ENCODE results near the gene BACH2.

BACH2 gene

DNA sequence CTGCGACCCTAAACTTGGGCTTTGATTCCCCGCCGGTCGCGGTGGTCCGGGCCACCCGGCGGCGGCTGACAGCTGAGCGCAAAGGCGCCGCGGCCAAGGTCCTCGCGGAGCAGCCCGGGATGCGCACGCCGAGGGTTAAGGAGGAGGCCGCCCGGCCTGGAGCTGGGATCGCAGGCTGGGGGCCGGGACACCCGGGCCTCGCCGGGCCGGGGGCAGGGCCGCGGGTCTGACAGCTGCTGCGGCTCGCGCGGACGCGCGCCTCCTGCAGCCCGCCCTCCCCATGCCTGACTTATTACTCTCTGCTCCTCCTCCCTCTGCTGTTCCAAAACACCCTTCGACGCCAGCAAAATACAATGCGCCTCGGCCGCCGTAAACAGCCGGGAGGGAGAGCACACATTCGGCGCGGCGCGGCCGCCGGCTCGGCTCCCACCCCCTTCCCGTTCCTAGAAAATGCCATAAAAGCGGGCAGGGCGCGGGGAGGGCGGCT is 746 bp downstream of the BACH2 start:
- Histone ChIP-seq H3K4me1 (ENCODE audit: low read depth, poor library complexity, severe bottlenecking) (peaks cover 30% of the 10 kb centered on the region), H3K4me2 (peak overlapping the region; percentile 73; the same call in 1 of the 2 replicates), H3K4me3 (IDR thresholded peaks at IDR 0.05; ENCODE audit: insufficient read depth, low read depth, low read length) (no peak overlapping the region), H2AFZ (ENCODE audit: low read depth) (peak overlapping the region; percentile 39; the same call in 1 of the 2 replicates), H3K27ac (peak overlapping the region; percentile 54), H3K27me3 (ENCODE audit: insufficient read depth, low read depth) (no peaks in the 10 kb centered on the region), H3K36me3 (ENCODE audit: insufficient read depth) (no peaks in the 10 kb centered on the region), H3K79me2 (ENCODE audit: insufficient read depth, low read depth) (peaks cover 24% of the 10 kb centered on the region; the same call in 1 of the 2 replicates), H3K9ac (peak overlapping the region; percentile 69), H4K20me1 (ENCODE audit: insufficient read depth) (no peaks in the 10 kb centered on the region)
- TF ChIP-seq, protein P1, sequence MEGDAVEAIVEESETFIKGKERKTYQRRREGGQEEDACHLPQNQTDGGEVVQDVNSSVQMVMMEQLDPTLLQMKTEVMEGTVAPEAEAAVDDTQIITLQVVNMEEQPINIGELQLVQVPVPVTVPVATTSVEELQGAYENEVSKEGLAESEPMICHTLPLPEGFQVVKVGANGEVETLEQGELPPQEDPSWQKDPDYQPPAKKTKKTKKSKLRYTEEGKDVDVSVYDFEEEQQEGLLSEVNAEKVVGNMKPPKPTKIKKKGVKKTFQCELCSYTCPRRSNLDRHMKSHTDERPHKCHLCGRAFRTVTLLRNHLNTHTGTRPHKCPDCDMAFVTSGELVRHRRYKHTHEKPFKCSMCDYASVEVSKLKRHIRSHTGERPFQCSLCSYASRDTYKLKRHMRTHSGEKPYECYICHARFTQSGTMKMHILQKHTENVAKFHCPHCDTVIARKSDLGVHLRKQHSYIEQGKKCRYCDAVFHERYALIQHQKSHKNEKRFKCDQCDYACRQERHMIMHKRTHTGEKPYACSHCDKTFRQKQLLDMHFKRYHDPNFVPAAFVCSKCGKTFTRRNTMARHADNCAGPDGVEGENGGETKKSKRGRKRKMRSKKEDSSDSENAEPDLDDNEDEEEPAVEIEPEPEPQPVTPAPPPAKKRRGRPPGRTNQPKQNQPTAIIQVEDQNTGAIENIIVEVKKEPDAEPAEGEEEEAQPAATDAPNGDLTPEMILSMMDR (conservative IDR thresholded peaks at IDR 0.05; ENCODE audit: low read depth, low read length) = no peak

DNA sequence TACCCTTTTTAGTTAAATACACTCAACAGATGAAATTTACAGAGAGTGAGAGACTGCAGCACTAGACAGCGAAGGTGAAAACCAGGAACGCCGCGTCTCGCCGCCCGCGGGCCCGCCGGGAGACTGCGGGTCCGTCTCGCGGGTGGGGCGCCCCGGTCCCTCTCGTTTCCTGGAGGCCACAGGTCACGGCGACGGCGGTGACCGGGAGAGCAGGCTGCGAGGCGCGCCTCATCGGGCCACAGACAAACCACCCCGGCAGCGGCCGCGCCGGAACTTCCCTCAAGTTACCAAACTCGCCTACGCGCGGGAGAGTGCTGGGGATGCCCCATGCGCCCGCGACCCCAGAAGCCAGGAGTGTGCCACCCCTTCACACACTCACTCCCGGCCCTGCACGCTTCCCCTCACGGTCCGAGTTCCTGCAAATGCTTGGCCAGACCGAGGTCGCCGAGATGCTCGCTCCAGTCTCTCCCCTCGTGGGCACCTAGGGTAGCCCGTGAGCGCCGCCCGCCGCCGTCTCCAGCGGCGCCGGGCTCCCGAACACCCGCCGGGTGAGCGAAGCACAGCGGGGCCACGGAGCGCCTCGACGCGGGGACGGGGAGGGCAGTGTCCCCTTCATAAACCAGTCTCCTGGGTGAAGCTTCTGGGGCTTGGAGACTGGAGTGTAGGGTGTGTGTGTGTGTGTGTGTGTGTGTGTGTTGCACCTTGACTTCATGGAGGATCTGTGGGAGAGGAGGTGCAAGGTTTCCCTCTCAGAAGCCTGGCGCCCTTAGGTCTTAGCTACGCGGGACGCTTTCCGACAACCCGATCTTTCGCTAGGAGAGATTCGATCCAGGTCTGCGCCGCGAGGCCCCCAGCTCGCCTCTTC is 1.4 kb downstream of the BACH2 start:
- Histone ChIP-seq H4K20me1 (ENCODE audit: insufficient read depth) (no peaks in the 10 kb centered on the region), H3K9ac (peak overlapping the region; percentile 69), H3K36me3 (ENCODE audit: insufficient read depth) (no peaks in the 10 kb centered on the region), H3K4me3 (IDR thresholded peaks at IDR 0.05; ENCODE audit: insufficient read depth, low read depth, low read length) (no peak overlapping the region), H3K4me1 (ENCODE audit: low read depth, poor library complexity, severe bottlenecking) (peaks cover 30% of the 10 kb centered on the region), H3K27ac (peak overlapping the region; percentile 54), H2AFZ (ENCODE audit: low read depth) (peak overlapping the region; percentile 39), H3K79me2 (ENCODE audit: insufficient read depth, low read depth) (peaks cover 24% of the 10 kb centered on the region; the same call in 1 of the 2 replicates), H3K27me3 (ENCODE audit: insufficient read depth, low read depth) (no peaks in the 10 kb centered on the region), H3K4me2 (peak overlapping the region; percentile 73)
- TF ChIP-seq, protein P1 (conservative IDR thresholded peaks at IDR 0.05; ENCODE audit: low read depth, low read length) = no peak

DNA sequence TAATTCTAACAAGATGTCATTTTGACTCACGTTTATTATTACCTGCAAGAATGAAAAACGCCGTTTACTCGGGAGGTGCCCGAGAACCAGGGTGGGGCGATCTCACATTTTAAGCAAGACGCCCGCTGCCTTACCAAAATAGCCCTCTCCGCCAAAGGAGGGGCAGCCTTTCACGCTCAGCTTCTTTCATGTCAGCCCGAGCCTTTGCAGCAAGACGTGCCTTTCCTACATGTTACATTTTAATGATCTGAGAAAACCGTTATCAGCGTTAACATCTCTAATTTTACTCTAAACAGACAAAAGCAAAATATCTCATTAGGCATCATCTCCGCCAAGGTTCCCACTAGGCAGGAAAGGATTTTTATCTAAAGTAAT is 2.0 kb downstream of the BACH2 start:
- H3K4me2 ChIP-seq = peak overlapping the region; percentile 73
- peak overlapping the region; percentile 69; the same call in 1 of the 2 replicates for H3K9ac ChIP-seq
- peak overlapping the region; percentile 54; the same call in 1 of the 2 replicates for H3K27ac ChIP-seq
- H3K4me1 ChIP-seq (ENCODE audit: low read depth, poor library complexity, severe bottlenecking) = peaks cover 30% of the 10 kb centered on the region
- TF ChIP-seq, protein P1 (conservative IDR thresholded peaks at IDR 0.05; ENCODE audit: low read depth, low read length) = no peak
- H3K27me3 ChIP-seq (ENCODE audit: insufficient read depth, low read depth) = no peaks in the 10 kb centered on the region
- peaks cover 24% of the 10 kb centered on the region; the same call in 1 of the 2 replicates for H3K79me2 ChIP-seq (ENCODE audit: insufficient read depth, low read depth)
- H2AFZ ChIP-seq (ENCODE audit: low read depth) = peak overlapping the region; percentile 39
- no peaks in the 10 kb centered on the region for H4K20me1 ChIP-seq (ENCODE audit: insufficient read depth)
- H3K36me3 ChIP-seq (ENCODE audit: insufficient read depth) = no peaks in the 10 kb centered on the region
- H3K4me3 ChIP-seq (IDR thresholded peaks at IDR 0.05; ENCODE audit: insufficient read depth, low read depth, low read length) = no peak overlapping the region

DNA sequence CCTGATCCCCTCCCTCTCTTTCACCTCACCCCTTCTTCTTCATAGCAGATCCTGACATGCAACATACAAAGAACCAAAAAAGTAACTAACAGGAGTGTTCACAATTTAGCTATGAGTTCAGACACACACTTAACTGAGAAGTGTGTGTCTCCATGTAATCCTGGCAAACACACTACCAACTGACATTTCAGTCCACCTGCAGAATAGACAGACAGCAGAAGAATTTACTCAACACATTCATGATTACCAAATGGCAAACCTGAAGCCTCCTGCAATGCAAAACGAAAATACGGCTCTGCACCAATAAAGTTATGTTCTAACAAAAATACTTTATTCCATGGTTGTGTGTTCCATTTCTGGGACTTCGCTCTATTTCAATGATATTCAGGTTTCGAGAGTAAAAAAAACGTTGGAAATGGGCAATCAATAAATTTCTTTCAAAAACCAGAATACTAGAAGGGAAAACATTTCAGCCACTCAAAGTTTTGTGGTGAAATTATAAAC is 2.6 kb downstream of the BACH2 start:
- H2AFZ ChIP-seq (ENCODE audit: low read depth) = no peak overlapping the region
- H4K20me1 ChIP-seq (ENCODE audit: insufficient read depth) = no peaks in the 10 kb centered on the region
- no peaks in the 10 kb centered on the region for H3K27me3 ChIP-seq (ENCODE audit: insufficient read depth, low read depth)
- H3K79me2 ChIP-seq (ENCODE audit: insufficient read depth, low read depth) = peaks cover 24% of the 10 kb centered on the region; the same call in 1 of the 2 replicates
- H3K4me3 ChIP-seq (IDR thresholded peaks at IDR 0.05; ENCODE audit: insufficient read depth, low read depth, low read length) = no peak overlapping the region
- peak overlapping the region; percentile 69; the same call in 1 of the 2 replicates for H3K9ac ChIP-seq
- H3K4me1 ChIP-seq (ENCODE audit: low read depth, poor library complexity, severe bottlenecking) = peaks cover 29% of the 10 kb centered on the region
- no peaks in the 10 kb centered on the region for H3K36me3 ChIP-seq (ENCODE audit: insufficient read depth)
- H3K4me2 ChIP-seq = peak overlapping the region; percentile 73
- TF ChIP-seq, protein P1 (conservative IDR thresholded peaks at IDR 0.05; ENCODE audit: low read depth, low read length) = no peak
- H3K27ac ChIP-seq = peak overlapping the region; percentile 54; the same call in 1 of the 2 replicates
